ENCODE measurements around the gene TMEM121. TPM values are rescaled to one million over a fixed set of nuclear protein-coding genes. Genes with fewer than 3 reads are reported as not detected.

Gene TMEM121
- under 1 TPM; 0.82 TPM for total RNA-seq

DNA sequence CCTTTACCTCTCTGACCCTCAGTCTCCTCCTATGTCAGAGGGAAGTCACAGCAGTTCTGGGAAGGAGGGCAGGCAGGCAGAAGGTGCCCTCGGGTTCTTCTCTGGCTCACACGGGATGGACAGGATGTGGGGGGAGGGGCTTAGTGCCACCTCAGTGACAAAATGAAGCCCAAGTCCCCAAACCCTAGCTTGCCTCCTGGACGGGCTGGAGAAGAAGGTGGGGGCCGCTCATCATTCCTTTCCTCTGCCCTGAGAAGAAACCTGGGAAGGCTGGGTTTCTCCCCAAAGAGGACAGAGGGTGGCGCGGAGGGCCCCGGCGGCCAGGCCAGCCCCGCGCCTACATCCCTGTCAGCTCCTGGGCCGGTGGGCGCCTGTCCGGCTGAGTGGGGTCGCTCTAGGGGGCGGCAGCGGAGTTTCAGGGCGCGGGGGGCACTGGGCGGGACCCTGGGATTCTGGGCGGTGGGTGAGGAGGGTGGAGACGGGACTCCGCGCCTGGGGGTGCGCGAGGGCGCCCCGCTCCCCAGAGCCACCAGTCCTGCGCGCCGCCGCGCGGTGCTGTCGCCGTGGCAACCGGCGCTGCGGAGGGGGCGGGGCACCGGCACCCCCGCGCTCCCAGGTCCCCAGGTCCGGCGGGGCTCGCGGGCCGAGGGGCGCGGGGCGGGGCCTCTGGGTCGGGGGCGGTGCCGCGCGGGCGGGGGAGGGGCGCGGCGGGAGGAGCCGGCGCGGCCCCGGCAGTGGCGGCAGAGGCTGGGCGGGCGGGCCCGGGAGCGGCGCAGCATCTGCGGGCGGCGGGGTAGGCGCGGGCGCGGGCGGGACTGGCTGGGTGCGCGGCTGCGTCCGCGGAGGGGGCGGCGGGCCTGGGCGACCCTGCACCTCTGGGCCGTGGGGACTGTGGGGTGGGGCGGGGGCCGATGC is at the start of gene TMEM121:
TSS of gene TMEM121 (plus strand) at position 723 of the 915 bp plus-strand sequence. CDS start 2,252 bp downstream, outside the sequence.
- H3K9ac ChIP-seq (ENCODE audit: low read depth in 2 of 2, low read length in 2 of 2) = peak within 1 kb of the TSS in 1 of 2 donors; percentile 60
- intact Hi-C loops (cut with DNase I) = loop anchor here (5.0 to 10.0 kb wide), 4 partner anchors 34 to 321 kb away; partner anchors contain the start of gene TEDC1
- peaks cover 32% of the 10 kb centered on the region for H3K27me3 ChIP-seq

DNA sequence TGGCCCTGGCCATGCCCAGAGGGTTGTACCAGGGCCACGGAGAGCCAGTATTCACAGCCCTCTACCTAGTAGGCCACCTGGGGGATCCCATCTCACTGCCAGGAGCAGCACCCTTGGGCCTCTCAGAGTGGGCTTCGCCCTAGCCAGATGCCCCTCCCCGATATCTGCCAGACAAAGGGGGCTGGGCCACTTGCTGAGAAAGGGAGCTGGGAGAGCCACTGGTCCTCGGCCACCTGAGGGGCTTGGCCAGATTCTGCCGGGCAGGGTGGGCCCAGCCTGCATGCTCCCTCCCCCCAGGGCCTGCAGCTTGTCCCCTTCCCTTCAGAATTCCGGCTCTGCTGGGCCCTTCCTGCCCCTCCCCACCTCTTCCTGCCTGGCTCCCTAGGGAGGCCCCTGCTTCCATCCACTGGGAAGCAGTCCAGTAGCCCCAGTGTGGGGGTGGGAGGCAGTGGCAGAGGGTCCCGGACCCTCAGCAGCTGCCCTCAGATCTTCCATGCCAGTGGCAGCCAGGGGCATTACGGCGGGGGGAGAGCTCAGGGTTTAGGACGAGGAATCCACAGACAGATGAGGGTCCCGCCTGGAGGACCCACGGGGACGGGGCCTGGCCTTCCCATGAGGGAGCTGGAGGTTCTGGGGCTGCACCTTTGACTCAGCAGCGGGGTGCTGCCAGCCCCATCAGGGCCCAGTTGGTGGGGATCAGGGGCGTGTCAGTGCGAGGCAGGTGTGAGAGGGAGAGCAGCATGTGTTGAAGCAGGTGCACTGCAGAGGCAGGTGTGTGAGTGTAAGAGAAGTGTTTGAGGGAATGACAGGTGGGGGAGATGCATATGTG is 49.3 kb upstream of the TMEM121 start:
- TF ChIP-seq, protein P1, sequence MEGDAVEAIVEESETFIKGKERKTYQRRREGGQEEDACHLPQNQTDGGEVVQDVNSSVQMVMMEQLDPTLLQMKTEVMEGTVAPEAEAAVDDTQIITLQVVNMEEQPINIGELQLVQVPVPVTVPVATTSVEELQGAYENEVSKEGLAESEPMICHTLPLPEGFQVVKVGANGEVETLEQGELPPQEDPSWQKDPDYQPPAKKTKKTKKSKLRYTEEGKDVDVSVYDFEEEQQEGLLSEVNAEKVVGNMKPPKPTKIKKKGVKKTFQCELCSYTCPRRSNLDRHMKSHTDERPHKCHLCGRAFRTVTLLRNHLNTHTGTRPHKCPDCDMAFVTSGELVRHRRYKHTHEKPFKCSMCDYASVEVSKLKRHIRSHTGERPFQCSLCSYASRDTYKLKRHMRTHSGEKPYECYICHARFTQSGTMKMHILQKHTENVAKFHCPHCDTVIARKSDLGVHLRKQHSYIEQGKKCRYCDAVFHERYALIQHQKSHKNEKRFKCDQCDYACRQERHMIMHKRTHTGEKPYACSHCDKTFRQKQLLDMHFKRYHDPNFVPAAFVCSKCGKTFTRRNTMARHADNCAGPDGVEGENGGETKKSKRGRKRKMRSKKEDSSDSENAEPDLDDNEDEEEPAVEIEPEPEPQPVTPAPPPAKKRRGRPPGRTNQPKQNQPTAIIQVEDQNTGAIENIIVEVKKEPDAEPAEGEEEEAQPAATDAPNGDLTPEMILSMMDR (IDR thresholded peaks at IDR 0.05) = no peak
- H3K9ac ChIP-seq (ENCODE audit: low read depth in 2 of 2, low read length in 2 of 2) = peak overlapping the region; percentile 53 to 86
- peak overlapping the region; percentile 60 for H3K4me3 ChIP-seq
- peaks cover 19% of the 10 kb centered on the region for H3K4me1 ChIP-seq
- peak overlapping the region; percentile 69 for H3K27ac ChIP-seq
- no peaks in the 10 kb centered on the region for H3K9me3 ChIP-seq
- H3K27me3 ChIP-seq = peaks cover 58% of the 10 kb centered on the region
- H3K36me3 ChIP-seq = no peaks in the 10 kb centered on the region
- intact Hi-C loops (cut with DNase I) = no loop called here
- no peak for DNase-seq

More for the DNA sequence above, at the start of gene TMEM121:
- no peak for DNase-seq
- Histone ChIP-seq H3K36me3 (no peaks in the 10 kb centered on the region), H3K27ac (no peak within 1 kb of the TSS), H3K4me3 (peak within 1 kb of the TSS; percentile 54), H3K9me3 (no peaks in the 10 kb centered on the region), H3K4me1 (peaks cover 16% of the 10 kb centered on the region)
- TF ChIP-seq, protein P1 (IDR thresholded peaks at IDR 0.05) = no peak

DNA sequence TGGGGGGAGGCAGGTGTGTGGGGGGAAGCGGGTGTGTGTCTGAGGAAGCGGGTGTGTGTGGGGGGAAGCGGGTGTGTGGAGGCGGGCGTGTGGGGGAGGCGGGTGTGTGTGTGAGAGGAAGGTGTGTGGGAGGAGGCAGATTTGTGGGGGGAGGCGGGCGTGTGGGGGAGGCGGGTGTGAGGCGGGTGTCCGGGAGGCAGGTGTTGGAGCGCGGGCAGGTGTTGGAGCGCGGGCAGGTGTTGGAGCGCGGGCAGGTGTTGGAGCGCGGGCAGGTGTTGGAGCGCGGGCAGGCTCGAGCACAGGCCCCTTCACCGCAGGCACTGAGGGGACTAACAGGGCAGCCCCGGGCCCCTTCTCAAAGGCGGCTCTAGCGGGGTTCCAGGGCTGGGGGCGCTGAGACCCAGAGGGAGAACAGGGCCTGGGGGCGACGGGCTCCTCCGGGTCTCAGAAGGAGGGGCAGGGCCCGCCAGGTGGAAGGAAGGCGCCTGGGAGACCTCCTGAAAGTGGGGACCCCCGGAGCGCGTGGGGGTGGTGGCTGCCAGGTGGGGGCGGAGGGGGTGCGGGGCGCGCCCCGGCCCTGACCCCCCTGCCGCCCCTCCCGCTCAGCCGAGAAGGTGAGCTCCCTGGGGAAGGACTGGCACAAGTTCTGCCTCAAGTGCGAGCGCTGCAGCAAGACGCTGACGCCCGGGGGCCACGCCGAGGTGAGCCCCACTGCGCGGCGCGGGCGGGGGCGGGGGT is 48.6 kb upstream of the TMEM121 start:
- no peak overlapping the region for H3K4me3 ChIP-seq
- H3K36me3 ChIP-seq = no peaks in the 10 kb centered on the region
- no peak for DNase-seq
- peaks cover 26% of the 10 kb centered on the region for H3K4me1 ChIP-seq
- H3K9me3 ChIP-seq = no peaks in the 10 kb centered on the region
- H3K27me3 ChIP-seq = peaks cover 58% of the 10 kb centered on the region
- H3K27ac ChIP-seq = no peak overlapping the region
- TF ChIP-seq, protein P1 (IDR thresholded peaks at IDR 0.05) = no peak
- intact Hi-C loops (cut with DNase I) = no loop called here
- no peak overlapping the region for H3K9ac ChIP-seq (ENCODE audit: low read depth in 2 of 2, low read length in 2 of 2)

DNA sequence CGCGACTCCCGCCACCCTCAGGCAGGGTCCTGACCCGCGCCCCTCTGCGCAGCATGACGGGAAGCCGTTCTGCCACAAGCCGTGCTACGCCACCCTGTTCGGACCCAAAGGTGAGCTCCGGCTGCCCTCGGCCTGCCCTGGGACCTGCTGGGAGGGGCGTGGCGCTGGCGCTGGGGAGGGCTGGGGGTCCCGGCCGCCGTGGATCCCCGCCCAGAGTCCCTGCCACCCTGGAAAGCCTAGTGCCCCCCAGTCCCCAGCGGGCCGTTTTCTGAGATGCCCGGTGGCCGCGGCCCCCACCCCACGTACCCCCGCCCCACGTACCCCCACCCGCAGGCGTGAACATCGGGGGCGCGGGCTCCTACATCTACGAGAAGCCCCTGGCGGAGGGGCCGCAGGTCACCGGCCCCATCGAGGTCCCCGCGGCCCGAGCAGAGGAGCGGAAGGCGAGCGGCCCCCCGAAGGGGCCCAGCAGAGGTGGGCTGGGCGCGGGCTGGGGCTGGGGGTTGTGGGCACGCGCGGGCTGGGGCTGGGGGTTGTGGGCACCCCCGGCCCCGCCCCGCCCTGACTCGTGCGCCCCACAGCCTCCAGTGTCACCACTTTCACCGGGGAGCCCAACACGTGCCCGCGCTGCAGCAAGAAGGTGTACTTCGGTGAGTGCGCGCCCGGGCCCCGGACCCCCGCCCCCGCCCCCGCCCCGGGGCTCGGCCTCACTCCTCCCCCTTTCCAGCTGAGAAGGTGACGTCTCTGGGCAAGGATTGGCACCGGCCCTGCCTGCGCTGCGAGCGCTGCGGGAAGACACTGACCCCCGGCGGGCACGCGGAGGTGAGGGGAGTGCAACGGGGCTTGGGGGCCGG is 47.8 kb upstream of the TMEM121 start:
- intact Hi-C loops (cut with DNase I) = no loop called here
- no peaks in the 10 kb centered on the region for H3K36me3 ChIP-seq
- H3K9me3 ChIP-seq = no peaks in the 10 kb centered on the region
- no peak overlapping the region for H3K4me3 ChIP-seq
- peaks cover 23% of the 10 kb centered on the region for H3K4me1 ChIP-seq
- DNase-seq = no peak
- peaks cover 56% of the 10 kb centered on the region for H3K27me3 ChIP-seq
- no peak overlapping the region for H3K27ac ChIP-seq
- TF ChIP-seq, protein P1 (IDR thresholded peaks at IDR 0.05) = no peak
- no peak overlapping the region for H3K9ac ChIP-seq (ENCODE audit: low read depth in 2 of 2, low read length in 2 of 2)
